Muscle layer of colon (tissue), 2 donors: Measurements from ENCODE around the gene SAAL1.

Experiments
- H3K27ac ChIP-seq: one replicate; pipeline ENCODE4 v1.7.0; 2013; ENCODE audit warnings: low read depth, mild to moderate bottlenecking, low read length, moderate library complexity
- H3K27me3 ChIP-seq, 2 donors: one replicate each; pipeline ENCODE4 v1.7.0; 2013; ENCODE audit warnings: low read length in 2 of 2, mild to moderate bottlenecking in 2 of 2; ENCODE audit not compliant: insufficient read depth in 2 of 2, control insufficient read depth in 1 of 2
- H3K36me3 ChIP-seq: one replicate; pipeline ENCODE4 v1.7.0; 2013; ENCODE audit warnings: mild to moderate bottlenecking, low read length; ENCODE audit not compliant: insufficient read depth
- H3K4me1 ChIP-seq: one replicate; pipeline ENCODE4 v1.7.0; 2013; ENCODE audit warnings: mild to moderate bottlenecking, low read length; ENCODE audit not compliant: insufficient read depth
- H3K4me3 ChIP-seq, 2 donors: one replicate each; pipeline ENCODE4 v1.7.0; 2013; ENCODE audit warnings: low read length in 2 of 2, low read depth in 1 of 2, mild to moderate bottlenecking in 1 of 2, moderate library complexity in 1 of 2
- H3K9ac ChIP-seq: one replicate; pipeline ENCODE4 v1.7.0; 2013; ENCODE audit warnings: low read length
- H3K9me3 ChIP-seq: one replicate; pipeline ENCODE4 v1.7.0; 2013; ENCODE audit warnings: mild to moderate bottlenecking, low read length
- donor health status: abdominal sarcoma.
- donor health status: Adenocarcinoma of cecum.

Gene SAAL1

DNA sequence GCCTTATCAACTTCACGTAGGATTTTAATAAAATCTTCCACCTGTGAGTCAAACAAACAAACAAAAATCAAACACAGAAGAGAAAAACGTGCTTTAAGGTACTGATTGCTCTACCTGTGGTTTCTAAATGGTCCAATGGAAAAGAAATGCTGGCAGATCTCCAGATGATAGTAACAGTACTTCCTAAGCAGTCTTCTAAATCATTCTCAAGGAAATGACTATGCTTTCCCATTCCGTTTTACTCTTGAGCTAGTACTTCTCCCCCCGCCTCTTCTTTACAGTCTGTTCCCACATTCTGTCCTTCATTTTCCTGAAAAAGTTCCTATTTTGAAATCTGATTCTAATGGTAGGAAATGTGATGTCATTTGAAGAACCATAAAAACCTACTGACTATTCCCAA is 25.4 kb downstream of the SAAL1 start:
- Histone ChIP-seq H3K4me3 (no peak overlapping the region), H3K9ac (no peak overlapping the region), H3K36me3 (peaks cover 20% of the 10 kb centered on the region), H3K4me1 (no peaks in the 10 kb centered on the region), H3K27me3 (no peaks in the 10 kb centered on the region), H3K9me3 (no peaks in the 10 kb centered on the region), H3K27ac (no peak overlapping the region)

DNA sequence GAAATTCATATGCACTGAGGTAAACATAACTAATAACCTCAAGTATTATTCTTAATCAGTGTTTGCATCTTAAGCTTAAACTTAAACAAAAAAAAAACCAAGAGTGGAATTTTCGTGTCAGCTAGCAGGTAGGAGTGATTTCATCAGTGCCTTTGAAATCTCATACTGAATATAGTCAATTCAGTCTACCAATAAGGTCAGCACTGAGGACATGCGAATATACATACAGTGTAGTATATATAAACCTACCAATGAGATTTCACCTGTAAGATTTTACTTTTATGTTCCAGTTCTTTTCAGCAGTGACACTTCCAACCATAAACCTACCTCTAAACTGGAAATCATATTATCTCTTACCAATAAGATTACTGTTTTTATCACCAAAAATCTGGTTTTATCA is 27.0 kb downstream of the SAAL1 start:
- H3K9ac ChIP-seq, result no peak overlapping the region

DNA sequence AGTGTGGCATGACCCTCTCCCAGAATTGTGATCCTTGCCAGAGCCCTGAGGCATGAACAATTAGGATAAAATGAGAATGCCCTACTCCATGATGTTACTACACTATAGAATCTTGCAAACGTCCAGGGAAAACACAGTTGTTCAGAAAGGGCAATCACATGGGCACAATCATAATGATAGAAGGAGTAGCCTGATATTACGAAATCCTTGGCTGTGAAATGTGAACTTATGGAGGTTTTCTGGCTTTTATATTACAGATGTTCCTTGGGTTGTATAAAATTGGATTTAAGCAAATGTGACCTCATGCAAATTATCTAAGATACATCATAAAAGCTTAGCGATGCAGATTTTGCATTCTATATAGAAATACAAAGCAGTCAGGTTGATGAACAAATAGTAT is 30.4 kb downstream of the SAAL1 start:
- no peak overlapping the region for H3K27ac ChIP-seq
- H3K4me3 ChIP-seq, result no peak overlapping the region
- no peaks in the 10 kb centered on the region for H3K9me3 ChIP-seq

More for the DNA sequence above, 27.0 kb downstream of the SAAL1 start:
- H3K4me3 ChIP-seq, result no peak overlapping the region
- H3K36me3 ChIP-seq, result peaks cover 25% of the 10 kb centered on the region
- no peaks in the 10 kb centered on the region for H3K27me3 ChIP-seq
- no peaks in the 10 kb centered on the region for H3K9me3 ChIP-seq
- no peaks in the 10 kb centered on the region for H3K4me1 ChIP-seq
- H3K27ac ChIP-seq, result no peak overlapping the region

DNA sequence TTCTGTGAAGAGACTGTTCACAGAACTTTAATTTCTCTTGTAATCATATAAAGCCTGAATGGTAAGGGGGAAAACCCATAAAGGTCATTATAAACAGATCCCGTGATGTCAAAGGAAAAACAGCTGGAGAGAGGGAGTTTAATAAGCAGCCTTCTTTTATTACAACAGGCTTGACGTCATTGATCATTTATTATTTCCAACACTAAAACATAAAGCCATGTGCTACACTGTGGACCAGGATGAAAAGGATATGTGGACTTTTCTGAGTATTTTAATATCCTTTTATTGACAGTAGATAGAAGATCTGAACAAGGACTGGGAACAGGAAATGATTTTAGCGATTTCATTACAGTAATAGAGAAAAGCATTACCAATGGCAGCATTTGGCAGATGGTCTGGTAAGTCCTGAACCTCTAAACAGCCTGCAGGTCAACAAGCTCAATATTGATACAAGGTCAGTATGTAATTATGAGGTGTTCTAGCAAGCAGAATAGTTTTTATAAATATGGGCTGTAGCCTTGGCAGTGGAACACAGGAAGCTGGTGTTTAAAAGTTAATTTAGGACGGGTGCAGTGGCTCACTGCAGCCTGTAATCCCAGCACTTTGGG is 34.7 kb downstream of the SAAL1 start:
- H3K36me3 ChIP-seq, result peaks cover 5% of the 10 kb centered on the region
- no peak overlapping the region for H3K27ac ChIP-seq
- H3K4me1 ChIP-seq, result no peaks in the 10 kb centered on the region
- no peaks in the 10 kb centered on the region for H3K9me3 ChIP-seq
- no peaks in the 10 kb centered on the region for H3K27me3 ChIP-seq
- no peak overlapping the region for H3K4me3 ChIP-seq
- no peak overlapping the region for H3K9ac ChIP-seq

More for the DNA sequence above, 30.4 kb downstream of the SAAL1 start:
- Histone ChIP-seq H3K36me3 (peaks cover 12% of the 10 kb centered on the region), H3K4me1 (no peaks in the 10 kb centered on the region), H3K9ac (no peak overlapping the region), H3K27me3 (no peaks in the 10 kb centered on the region)

DNA sequence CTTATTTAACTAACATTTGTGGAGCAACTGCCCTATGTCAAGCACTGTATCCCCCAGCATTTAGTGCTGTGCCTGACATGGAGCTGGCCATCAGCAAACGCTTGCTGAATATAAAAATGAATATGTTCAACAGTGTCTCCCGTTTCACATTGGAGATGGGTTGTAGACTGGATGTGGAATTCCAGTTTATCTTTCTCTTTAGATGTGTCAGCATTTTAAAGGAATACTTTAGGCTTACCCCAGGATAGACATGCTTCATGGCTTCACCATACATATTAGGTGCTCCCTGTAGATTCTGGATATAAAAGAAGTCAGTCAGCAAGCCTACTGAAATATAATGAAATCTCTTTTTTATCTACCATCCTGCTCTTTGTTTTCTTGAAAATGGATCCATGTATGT is 38.5 kb downstream of the SAAL1 start:
- Histone ChIP-seq H3K9me3 (no peaks in the 10 kb centered on the region), H3K9ac (no peak overlapping the region), H3K36me3 (no peaks in the 10 kb centered on the region), H3K27ac (no peak overlapping the region), H3K27me3 (no peaks in the 10 kb centered on the region), H3K4me3 (no peak overlapping the region), H3K4me1 (no peaks in the 10 kb centered on the region)

GRCh38 chr11:18066626-18067025 is 39.3 kb downstream of the SAAL1 start:
- H3K9me3 ChIP-seq, result no peaks in the 10 kb centered on the region
- no peak overlapping the region for H3K27ac ChIP-seq
- H3K27me3 ChIP-seq, result no peaks in the 10 kb centered on the region
- no peak overlapping the region for H3K9ac ChIP-seq
- H3K4me1 ChIP-seq, result no peaks in the 10 kb centered on the region
- no peak overlapping the region for H3K4me3 ChIP-seq
- H3K36me3 ChIP-seq, result no peaks in the 10 kb centered on the region

GRCh38 chr11:18065572-18065971 is 40.3 kb downstream of the SAAL1 start:
- Histone ChIP-seq H3K9me3 (no peaks in the 10 kb centered on the region), H3K4me3 (no peak overlapping the region), H3K27ac (no peak overlapping the region), H3K36me3 (no peaks in the 10 kb centered on the region), H3K4me1 (no peaks in the 10 kb centered on the region), H3K27me3 (no peaks in the 10 kb centered on the region), H3K9ac (no peak overlapping the region)

DNA sequence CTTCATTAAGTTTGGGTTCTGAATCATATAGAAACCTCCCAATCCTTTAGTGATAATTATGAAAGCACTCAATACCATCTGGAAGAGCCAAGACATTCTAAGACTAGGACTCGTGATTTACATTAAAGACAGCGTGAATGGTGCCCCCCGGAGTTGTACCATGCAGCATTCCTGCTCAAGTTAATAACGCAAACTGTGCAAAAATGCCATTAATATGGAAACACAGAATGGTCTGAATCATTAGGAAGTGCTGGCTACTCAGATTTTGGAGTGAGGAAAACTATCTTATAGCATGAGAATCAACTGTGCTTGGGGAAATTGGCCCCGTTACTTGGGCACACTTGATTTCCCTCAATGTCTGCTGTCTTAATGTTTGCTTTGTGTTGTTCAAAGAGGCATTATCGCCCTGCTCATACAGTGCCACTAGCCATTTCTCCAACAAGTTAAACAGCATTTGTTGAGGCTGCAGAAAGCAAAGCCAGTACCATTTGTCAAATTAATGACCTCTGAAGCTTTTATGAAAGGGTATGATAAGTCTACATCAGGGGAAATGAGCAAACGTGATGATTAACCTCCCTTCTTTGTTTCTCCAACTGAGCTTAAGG is 41.3 kb downstream of the SAAL1 start:
- H3K27me3 ChIP-seq, result no peaks in the 10 kb centered on the region
- H3K4me1 ChIP-seq, result no peaks in the 10 kb centered on the region
- no peaks in the 10 kb centered on the region for H3K9me3 ChIP-seq
- no peaks in the 10 kb centered on the region for H3K36me3 ChIP-seq
- H3K9ac ChIP-seq, result no peak overlapping the region
- H3K27ac ChIP-seq, result no peak overlapping the region
- H3K4me3 ChIP-seq, result no peak overlapping the region

- H3K4me1 ChIP-seq, result no peaks in the 10 kb centered on the region
- no peak overlapping the region for H3K27ac ChIP-seq
- no peak overlapping the region for H3K4me3 ChIP-seq
- H3K9me3 ChIP-seq, result no peaks in the 10 kb centered on the region
- no peaks in the 10 kb centered on the region for H3K36me3 ChIP-seq
- no peak overlapping the region for H3K9ac ChIP-seq
- no peaks in the 10 kb centered on the region for H3K27me3 ChIP-seq
Measured at GRCh38 chr11:18063862-18064434, 41.9 kb downstream of the SAAL1 start.

GRCh38 chr11:18063125-18063524 is 42.8 kb downstream of the SAAL1 start:
- H3K4me3 ChIP-seq, result no peak overlapping the region
- H3K9ac ChIP-seq, result no peak overlapping the region
- H3K9me3 ChIP-seq, result no peaks in the 10 kb centered on the region
- H3K27me3 ChIP-seq, result no peaks in the 10 kb centered on the region
- H3K27ac ChIP-seq, result no peak overlapping the region
- H3K36me3 ChIP-seq, result no peaks in the 10 kb centered on the region
- H3K4me1 ChIP-seq, result no peaks in the 10 kb centered on the region

DNA sequence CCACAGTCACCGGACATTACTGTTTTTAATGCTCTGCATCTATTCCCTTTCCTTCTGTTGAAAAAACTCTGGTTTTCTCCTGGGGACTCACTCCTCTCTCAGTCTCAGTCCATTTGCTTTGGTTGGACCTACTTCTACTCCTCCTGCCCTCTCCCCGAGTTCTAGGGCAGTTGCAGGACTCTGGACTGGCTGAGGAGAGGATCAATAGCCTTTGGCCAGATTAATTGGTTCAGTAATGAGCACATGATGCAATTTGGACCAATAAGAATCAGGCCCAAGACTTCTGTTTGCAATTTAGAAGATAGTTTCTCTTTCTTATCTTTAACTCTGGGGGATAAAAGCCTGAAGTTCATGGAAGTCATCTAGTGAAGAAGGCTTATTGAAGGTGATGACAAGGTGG is 44.5 kb downstream of the SAAL1 start:
- Histone ChIP-seq H3K9me3 (no peaks in the 10 kb centered on the region), H3K4me1 (no peaks in the 10 kb centered on the region), H3K27me3 (no peaks in the 10 kb centered on the region), H3K4me3 (no peak overlapping the region), H3K36me3 (no peaks in the 10 kb centered on the region), H3K9ac (no peak overlapping the region), H3K27ac (no peak overlapping the region)
